SK-N-MC (cell line): ENCODE measurements around the gene ALOX12B.

Source experiments
- EZH2 ChIP-seq: fragments of 200-600 bp; sonication (generic); IDR thresholded peaks from one replicate; pipeline ENCODE4 v1.6.1; 2017; ENCODE audit warnings: antibody characterized with exemption
- POLR2AphosphoS5 ChIP-seq: IDR thresholded peaks from 2 replicates; pipeline ENCODE4 v1.6.1; 2012; ENCODE audit warnings: mild to moderate bottlenecking, low read depth, low read length, borderline replicate concordance

DNA sequence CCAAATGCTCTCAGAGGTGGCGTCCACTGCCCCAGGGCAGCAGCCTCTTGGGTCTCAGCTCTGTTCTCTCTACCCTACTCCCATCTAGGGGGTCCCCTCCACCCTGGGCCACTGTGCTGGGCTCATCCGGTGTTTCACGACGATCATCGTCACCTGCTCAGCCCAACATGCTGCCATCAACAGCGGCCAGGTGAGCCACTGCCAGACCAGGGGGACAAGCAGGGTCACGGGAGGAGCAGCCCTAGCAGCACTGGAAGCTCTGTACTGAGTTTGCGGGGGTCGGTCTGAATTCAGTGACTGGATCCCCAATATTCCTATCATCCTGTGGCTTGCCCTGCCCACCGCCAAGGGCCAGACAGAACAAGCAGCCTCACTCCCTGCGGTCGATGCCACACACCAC lies 16.0 kb downstream of the ALOX12B start:
- no peak for TF ChIP-seq EZH2
- no peak for TF ChIP-seq POLR2AphosphoS5
